Mesendoderm (in vitro differentiated cells): ENCODE data around the gene PIP5K1B.

Source experiments
- DNase-seq: peaks from one replicate; pipeline ENCODE4 v3.0.0; 2013
- H2AK5ac ChIP-seq: 2 replicates; pipeline ENCODE4 v1.6.1; 2013; ENCODE audit warnings: low read length, inconsistent platforms
- H2BK120ac ChIP-seq: 2 replicates; pipeline ENCODE4 v1.6.1; 2013; ENCODE audit warnings: low read depth, mild to moderate bottlenecking, low read length, moderate library complexity, mixed read lengths
- H2BK15ac ChIP-seq: replicated peaks from 2 replicates; pipeline ENCODE4 v1.6.1; 2013; ENCODE audit warnings: low read depth, mild to moderate bottlenecking, moderate library complexity
- H2BK5ac ChIP-seq: 2 replicates; pipeline ENCODE4 v1.6.1; 2013; ENCODE audit warnings: low read length, inconsistent platforms
- H3K18ac ChIP-seq: 2 replicates; pipeline ENCODE4 v1.6.1; 2013; ENCODE audit warnings: mild to moderate bottlenecking, low read length, mixed read lengths
- H3K23ac ChIP-seq: one replicate; pipeline ENCODE4 v1.6.1; 2013; ENCODE audit warnings: low read length
- H3K27ac ChIP-seq: 2 replicates; pipeline ENCODE4 v1.5.1; 2013; ENCODE audit warnings: low read depth, mild to moderate bottlenecking, inconsistent platforms, low read length, moderate library complexity
- H3K27me3 ChIP-seq: 2 replicates; pipeline ENCODE4 v1.6.1; 2013; ENCODE audit warnings: low read length, control low read depth, mild to moderate bottlenecking, inconsistent platforms; ENCODE audit not compliant: insufficient read depth, poor library complexity
- H3K36me3 ChIP-seq: 2 replicates; pipeline ENCODE4 v1.6.1; 2013; ENCODE audit warnings: low read length, inconsistent platforms; ENCODE audit not compliant: control insufficient read depth, insufficient read depth
- H3K4ac ChIP-seq: one replicate; pipeline ENCODE4 v1.6.1; 2013; ENCODE audit warnings: low read depth, mild to moderate bottlenecking, low read length, moderate library complexity
- H3K4me1 ChIP-seq: 2 replicates; pipeline ENCODE4 v1.6.1; 2013; ENCODE audit warnings: low read depth, low read length, inconsistent platforms; ENCODE audit not compliant: control insufficient read depth
- H3K4me2 ChIP-seq: 2 replicates; pipeline ENCODE4 v1.6.1; 2013; ENCODE audit warnings: low read length
- H3K4me3 ChIP-seq: 2 replicates; pipeline ENCODE4 v1.5.1; 2013; ENCODE audit warnings: mild to moderate bottlenecking, low read length
- H3K56ac ChIP-seq: one replicate; pipeline ENCODE4 v1.6.1; 2013; ENCODE audit warnings: low read length
- H3K79me1 ChIP-seq: 2 replicates; pipeline ENCODE4 v1.6.1; 2013; ENCODE audit warnings: low read length, inconsistent platforms
- H3K79me2 ChIP-seq: 2 replicates; pipeline ENCODE4 v1.6.1; 2013; ENCODE audit warnings: mild to moderate bottlenecking, low read length; ENCODE audit not compliant: control insufficient read depth, insufficient read depth
- H3K9ac ChIP-seq: 2 replicates; pipeline ENCODE4 v1.6.1; 2013; ENCODE audit warnings: low read length, inconsistent platforms
- H4K5ac ChIP-seq: one replicate; pipeline ENCODE4 v1.6.1; 2013; ENCODE audit warnings: low read length
- H4K8ac ChIP-seq: one replicate; pipeline ENCODE4 v1.6.1; 2013; ENCODE audit warnings: low read depth, mild to moderate bottlenecking, control low read depth, low read length, moderate library complexity
- WGBS: extraction: QIAGEN DNeasy Blood & Tissue Kit; methylation state at CpG from one replicate; pipeline ENCODE4 v1.1.7; 2013; ENCODE audit warnings: low lambda C conversion rate, missing lambda C conversion rate; ENCODE audit not compliant: insufficient coverage; ENCODE audit errors: extremely low coverage; 5-methylcytosine and 5-hydroxymethylcytosine counted together

The PIP5K1B gene

GRCh38 chr9:68802525-68803015 lies 97.5 kb downstream of the PIP5K1B start:
- H2BK120ac ChIP-seq, result no peak overlapping the region
- H3K79me1 ChIP-seq, result no peaks in the 10 kb centered on the region
- no peaks in the 10 kb centered on the region for H3K36me3 ChIP-seq
- H3K79me2 ChIP-seq, result no peaks in the 10 kb centered on the region
- no peak overlapping the region for H3K4ac ChIP-seq
- H4K5ac ChIP-seq, result no peak overlapping the region
- H3K18ac ChIP-seq, result no peak overlapping the region
- H2BK5ac ChIP-seq, result no peak overlapping the region
- no peak overlapping the region for H2AK5ac ChIP-seq
- H3K4me2 ChIP-seq, result no peak overlapping the region
- H3K27me3 ChIP-seq, result no peaks in the 10 kb centered on the region
- no peaks in the 10 kb centered on the region for H3K4me1 ChIP-seq
- H3K56ac ChIP-seq, result no peak overlapping the region
- H2BK15ac ChIP-seq, result no peak overlapping the region
- no peak overlapping the region for H4K8ac ChIP-seq
- H3K23ac ChIP-seq, result no peak overlapping the region
- no peak overlapping the region for H3K9ac ChIP-seq
- H3K27ac ChIP-seq, result no peak overlapping the region
- no CpG with 5 or more reads among the region's 6 CpGs for WGBS
- no peak overlapping the region for H3K4me3 ChIP-seq
- DNase-seq, result no peak

GRCh38 chr9:68804911-68805889 lies 100.2 kb downstream of the PIP5K1B start:
- Histone ChIP-seq H3K27ac (no peak overlapping the region), H4K8ac (no peak overlapping the region), H3K23ac (no peak overlapping the region), H3K56ac (no peak overlapping the region), H4K5ac (no peak overlapping the region), H3K36me3 (no peaks in the 10 kb centered on the region), H3K9ac (no peak overlapping the region), H2BK15ac (no peak overlapping the region), H2BK120ac (no peak overlapping the region), H2AK5ac (no peak overlapping the region), H3K27me3 (no peaks in the 10 kb centered on the region), H3K4ac (no peak overlapping the region), H3K18ac (no peak overlapping the region), H3K4me1 (no peaks in the 10 kb centered on the region), H2BK5ac (no peak overlapping the region), H3K4me3 (no peak overlapping the region), H3K79me2 (no peaks in the 10 kb centered on the region), H3K79me1 (no peaks in the 10 kb centered on the region), H3K4me2 (no peak overlapping the region)
- no peak for DNase-seq
- WGBS, result no CpG with 5 or more reads among the region's 11 CpGs

- H2BK120ac ChIP-seq, result no peak overlapping the region
- no peak overlapping the region for H3K4me2 ChIP-seq
- no peak overlapping the region for H3K23ac ChIP-seq
- H4K5ac ChIP-seq, result no peak overlapping the region
- no peaks in the 10 kb centered on the region for H3K4me1 ChIP-seq
- no peaks in the 10 kb centered on the region for H3K36me3 ChIP-seq
- no peak overlapping the region for H2BK15ac ChIP-seq
- no peak overlapping the region for H4K8ac ChIP-seq
- no peak for DNase-seq
- H3K18ac ChIP-seq, result no peak overlapping the region
- H3K4me3 ChIP-seq, result no peak overlapping the region
- H2AK5ac ChIP-seq, result no peak overlapping the region
- H3K79me2 ChIP-seq, result no peaks in the 10 kb centered on the region
- H2BK5ac ChIP-seq, result no peak overlapping the region
- H3K9ac ChIP-seq, result no peak overlapping the region
- no peaks in the 10 kb centered on the region for H3K79me1 ChIP-seq
- no peaks in the 10 kb centered on the region for H3K27me3 ChIP-seq
- no CpG with 5 or more reads among the region's 3 CpGs for WGBS
- H3K4ac ChIP-seq, result no peak overlapping the region
- H3K27ac ChIP-seq, result no peak overlapping the region
- no peak overlapping the region for H3K56ac ChIP-seq
Measured at GRCh38 chr9:68805890-68806517, 101.0 kb downstream of the PIP5K1B start.

- no CpG with 5 or more reads among the region's 6 CpGs for WGBS
- H3K4ac ChIP-seq, result no peak overlapping the region
- no peak overlapping the region for H2BK5ac ChIP-seq
- H2BK15ac ChIP-seq, result no peak overlapping the region
- DNase-seq, result no peak
- H3K18ac ChIP-seq, result no peak overlapping the region
- H4K8ac ChIP-seq, result no peak overlapping the region
- no peak overlapping the region for H3K27ac ChIP-seq
- H3K79me1 ChIP-seq, result no peaks in the 10 kb centered on the region
- no peak overlapping the region for H4K5ac ChIP-seq
- H2AK5ac ChIP-seq, result no peak overlapping the region
- no peak overlapping the region for H3K4me2 ChIP-seq
- H3K4me3 ChIP-seq, result no peak overlapping the region
- no peak overlapping the region for H3K23ac ChIP-seq
- no peak overlapping the region for H2BK120ac ChIP-seq
- no peaks in the 10 kb centered on the region for H3K27me3 ChIP-seq
- no peak overlapping the region for H3K9ac ChIP-seq
- no peaks in the 10 kb centered on the region for H3K36me3 ChIP-seq
- no peaks in the 10 kb centered on the region for H3K79me2 ChIP-seq
- no peak overlapping the region for H3K56ac ChIP-seq
- no peaks in the 10 kb centered on the region for H3K4me1 ChIP-seq
Measured at GRCh38 chr9:68808338-68808890, 103.4 kb downstream of the PIP5K1B start.

- DNase-seq, result no peak
- no peaks in the 10 kb centered on the region for H3K79me1 ChIP-seq
- no peak overlapping the region for H3K4me3 ChIP-seq
- no peak overlapping the region for H3K27ac ChIP-seq
- H3K23ac ChIP-seq, result no peak overlapping the region
- no peaks in the 10 kb centered on the region for H3K4me1 ChIP-seq
- no peak overlapping the region for H4K8ac ChIP-seq
- no peak overlapping the region for H3K9ac ChIP-seq
- no peaks in the 10 kb centered on the region for H3K79me2 ChIP-seq
- H3K56ac ChIP-seq, result no peak overlapping the region
- H2BK15ac ChIP-seq, result no peak overlapping the region
- H3K36me3 ChIP-seq, result no peaks in the 10 kb centered on the region
- H2AK5ac ChIP-seq, result no peak overlapping the region
- no peak overlapping the region for H4K5ac ChIP-seq
- WGBS, result no CpG with 5 or more reads among the region's 8 CpGs
- no peaks in the 10 kb centered on the region for H3K27me3 ChIP-seq
- no peak overlapping the region for H2BK120ac ChIP-seq
- no peak overlapping the region for H3K4me2 ChIP-seq
- no peak overlapping the region for H3K4ac ChIP-seq
- H3K18ac ChIP-seq, result no peak overlapping the region
- H2BK5ac ChIP-seq, result no peak overlapping the region
Measured at GRCh38 chr9:68817079-68817875, 112.2 kb downstream of the PIP5K1B start.
